NCI-H187 (cell line): ENCODE data around the gene CHMP1A.

Experiments
- DNase-seq, 2 experiments: peaks; one replicate each; lab custom pipeline; 2025; lab: John Stamatoyannopoulos, UW

Gene CHMP1A

GRCh38 chr16:89623511-89624261 lies 33.8 kb downstream of the CHMP1A start:
- peak in 1 of 2 experiments; percentile 0 for DNase-seq

DNA sequence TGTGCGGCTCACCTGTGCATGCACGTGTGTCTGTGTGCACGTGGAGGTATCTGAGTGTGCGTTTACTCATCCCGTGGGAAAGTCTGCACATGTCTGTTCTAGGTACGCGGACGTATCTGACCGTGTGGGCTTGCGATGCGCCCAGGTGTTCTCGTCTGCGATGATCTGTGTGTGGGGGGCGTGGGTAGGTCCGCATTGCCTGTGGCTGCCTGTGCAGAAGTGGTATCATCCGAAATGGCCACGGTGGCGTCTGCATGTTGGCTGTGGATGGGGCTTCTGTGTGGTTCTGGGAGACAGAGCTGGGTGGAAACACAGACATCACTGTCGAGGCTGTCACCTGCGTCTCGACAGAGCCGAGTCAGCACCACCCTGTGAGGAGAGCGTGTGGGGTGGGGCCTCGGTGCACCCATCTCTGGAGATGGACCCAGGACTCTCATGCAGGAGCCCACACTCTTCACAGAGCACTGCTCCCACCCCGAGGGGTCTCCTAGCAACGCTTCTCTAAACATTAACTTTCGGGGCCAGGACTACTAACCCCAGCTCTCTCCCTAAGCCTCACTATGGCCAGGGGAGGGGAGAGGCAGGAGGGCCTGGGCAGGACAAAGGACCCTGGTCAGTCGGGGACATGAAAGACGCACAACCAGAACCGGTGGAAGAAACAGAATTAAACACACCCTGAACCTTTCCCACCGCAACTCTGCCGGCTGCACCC lies 35.7 kb downstream of the CHMP1A start:
- DNase-seq, result no peak

- DNase-seq, result no peak
Observed at GRCh38 chr16:89621136-89621697, 36.3 kb downstream of the CHMP1A start.

GRCh38 chr16:89620406-89620841 lies 37.1 kb downstream of the CHMP1A start:
- DNase-seq, result no peak

DNA sequence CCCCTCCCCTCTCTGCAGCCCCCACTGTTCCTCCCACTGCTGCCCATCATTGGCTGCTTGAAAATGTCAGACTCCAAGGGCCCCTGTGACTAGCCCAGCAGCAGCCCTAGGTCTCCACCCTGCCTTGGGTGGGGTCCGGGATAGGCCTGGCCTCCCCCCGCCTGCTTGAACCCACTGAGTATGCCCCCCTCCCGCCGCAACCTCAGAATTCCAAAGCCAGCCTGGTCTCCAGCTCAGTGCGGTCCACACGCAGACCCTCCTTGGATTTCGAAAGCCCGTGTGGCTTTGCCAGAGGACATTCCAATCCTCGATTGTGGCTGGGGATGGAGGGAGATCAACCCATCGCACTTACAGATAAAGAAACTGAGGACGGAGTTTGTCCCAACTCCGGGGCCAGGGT lies 37.7 kb downstream of the CHMP1A start:
- no peak for DNase-seq

GRCh38 chr16:89618109-89618998 lies 39.2 kb downstream of the CHMP1A start:
- no peak for DNase-seq

DNA sequence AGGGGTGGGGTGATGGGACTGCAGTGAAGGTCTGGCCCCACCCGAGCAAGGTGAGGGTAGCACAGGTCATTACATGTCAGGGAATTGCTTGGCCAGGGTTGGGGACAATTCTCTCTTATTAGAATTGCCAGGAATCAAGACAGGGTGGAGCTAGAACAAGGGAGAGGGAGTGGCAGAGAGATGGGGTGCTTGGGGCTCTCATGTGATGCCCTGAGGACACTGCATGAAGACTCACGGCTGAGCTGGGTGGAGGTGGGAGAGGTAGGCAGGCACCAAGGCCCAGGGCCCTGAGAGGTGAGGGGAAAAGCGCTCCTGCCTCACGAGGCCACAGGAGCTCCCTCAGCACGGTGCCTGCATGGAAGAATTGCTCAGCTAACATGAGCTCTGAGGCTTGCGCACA lies 40.5 kb downstream of the CHMP1A start:
- DNase-seq, result no peak

DNA sequence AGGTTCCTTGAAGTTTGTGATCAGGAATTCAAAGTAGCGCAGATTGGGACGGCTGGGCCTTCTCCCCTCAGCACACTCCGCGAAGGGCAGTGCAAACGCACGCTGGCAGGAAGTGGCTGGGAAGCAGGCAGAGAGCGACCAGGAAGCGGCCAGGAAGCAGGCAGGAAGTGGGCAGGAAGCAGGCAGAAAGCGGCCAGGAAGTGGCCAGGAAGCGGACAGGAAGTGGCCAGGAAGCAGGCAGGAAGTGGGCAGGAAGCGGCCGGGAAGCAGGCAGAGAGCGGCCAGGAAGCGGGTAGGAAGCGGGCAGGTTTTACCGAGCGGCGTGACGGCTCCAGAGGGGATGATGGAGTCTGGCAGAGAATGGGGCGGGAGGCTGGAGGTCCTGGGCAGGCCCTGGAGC lies 40.9 kb downstream of the CHMP1A start:
- DNase-seq, result no peak

DNA sequence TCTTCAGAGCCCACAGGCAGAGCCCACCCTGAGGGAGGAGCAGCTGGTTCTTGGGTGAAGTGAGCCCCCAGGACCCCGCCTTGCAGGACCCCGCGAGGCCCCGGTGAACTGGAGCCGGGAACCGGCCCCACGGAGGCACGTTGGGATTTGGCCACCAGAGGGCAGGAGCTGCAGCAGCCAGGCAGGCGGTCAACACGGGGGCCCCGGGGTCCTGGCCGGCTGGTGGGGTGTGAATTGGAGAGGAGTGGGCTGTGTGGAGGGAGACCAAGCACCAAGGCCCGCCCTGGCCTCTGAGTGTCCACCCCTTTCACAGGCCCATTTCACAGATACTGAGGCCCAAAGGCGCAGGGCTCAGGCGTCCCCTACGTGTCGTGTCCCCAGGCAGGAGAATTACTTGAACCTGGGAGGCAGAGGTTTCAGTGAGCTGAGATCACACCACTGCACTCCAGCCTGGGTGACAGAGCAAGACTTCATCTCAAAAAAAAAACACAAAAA lies 41.9 kb downstream of the CHMP1A start:
- DNase-seq, result no peak

GRCh38 chr16:89615176-89615575 lies 42.3 kb downstream of the CHMP1A start:
- DNase-seq, result no peak

DNA sequence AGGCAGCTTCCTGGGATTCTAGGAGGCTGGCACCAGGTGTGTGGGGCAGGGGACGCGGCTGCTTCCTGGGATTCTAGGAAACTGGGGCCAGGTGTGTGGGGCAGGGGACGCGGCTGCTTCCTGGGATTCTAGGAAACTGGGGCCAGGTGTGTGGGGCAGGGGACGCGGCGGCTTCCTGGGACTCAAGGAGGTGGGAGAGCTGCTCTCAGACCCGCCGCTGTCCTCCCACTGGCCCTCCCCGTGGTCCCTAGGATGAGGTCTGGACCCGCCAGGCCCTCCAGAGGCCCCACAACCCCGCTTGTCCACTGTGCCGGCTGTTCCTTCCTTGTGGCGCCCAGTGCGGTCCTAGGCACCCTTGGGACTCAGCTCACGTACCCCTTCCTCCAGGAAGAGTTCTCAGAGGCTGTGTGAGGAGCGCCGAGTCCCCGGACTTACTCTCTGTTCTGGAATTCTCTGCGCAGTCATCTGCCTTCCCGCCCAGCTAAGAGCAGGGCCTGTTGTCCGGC lies 43.5 kb downstream of the CHMP1A start:
- DNase-seq, result no peak

GRCh38 chr16:89613231-89613953 lies 44.1 kb downstream of the CHMP1A start, which contains the start of gene DPEP1:
Gene DPEP1, plus strand, starts transcription at chr16:89613642. Its CDS starts 16,769 bp downstream, at chr16:89630411.
- no peak for DNase-seq

DNA sequence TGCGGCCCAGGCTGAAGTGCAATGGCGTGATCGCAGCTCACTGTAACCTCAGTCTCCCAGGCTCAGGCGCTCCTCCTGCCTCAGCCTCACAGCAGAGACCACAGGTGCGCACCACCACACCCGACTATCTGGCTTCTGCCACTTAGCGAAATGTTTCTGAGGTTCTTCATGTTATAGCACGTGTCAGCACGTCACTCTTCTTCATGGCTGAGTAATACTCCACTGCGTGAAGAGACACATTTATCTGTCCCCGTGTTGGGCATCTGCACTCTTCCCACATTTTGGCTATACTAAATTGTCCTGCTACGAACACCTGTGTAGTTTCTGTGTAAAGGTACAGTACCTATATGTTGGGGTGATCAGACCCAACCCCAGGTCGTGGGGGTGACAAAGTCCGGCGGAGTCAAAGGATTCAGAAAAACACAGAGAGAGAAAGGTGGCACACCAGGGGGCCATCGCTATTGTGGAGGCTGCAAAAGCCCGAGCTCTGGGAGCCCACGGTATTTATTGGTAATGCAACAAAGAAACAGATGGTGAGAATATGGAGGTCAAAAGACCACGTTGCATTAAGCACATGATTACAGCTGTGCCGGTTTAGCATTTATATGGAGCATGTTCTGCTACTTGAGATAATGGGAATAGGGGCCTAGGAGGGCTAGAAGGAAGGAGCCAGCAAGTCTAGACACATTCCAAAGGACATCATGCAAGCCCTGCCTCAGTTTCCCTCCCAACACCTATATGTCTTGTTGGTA lies 44.9 kb downstream of the CHMP1A start:
- DNase-seq, result no peak

DNA sequence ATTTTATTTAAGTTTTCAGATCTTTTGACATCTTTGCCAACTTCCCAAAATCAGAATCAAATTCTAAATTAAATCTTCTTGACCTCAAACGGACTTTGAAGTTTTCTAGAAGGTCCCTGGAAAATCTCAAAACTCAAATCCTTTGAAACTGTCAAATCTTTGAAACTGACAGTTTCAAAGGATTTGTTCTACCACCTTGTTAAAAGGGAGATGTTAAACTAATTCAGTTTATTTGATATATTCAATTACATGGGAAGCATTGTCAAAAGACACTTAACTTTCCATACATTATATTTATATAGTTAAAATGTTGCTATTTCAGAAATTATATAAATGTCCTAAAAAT lies 47.4 kb downstream of the CHMP1A start:
- DNase-seq, result no peak

DNA sequence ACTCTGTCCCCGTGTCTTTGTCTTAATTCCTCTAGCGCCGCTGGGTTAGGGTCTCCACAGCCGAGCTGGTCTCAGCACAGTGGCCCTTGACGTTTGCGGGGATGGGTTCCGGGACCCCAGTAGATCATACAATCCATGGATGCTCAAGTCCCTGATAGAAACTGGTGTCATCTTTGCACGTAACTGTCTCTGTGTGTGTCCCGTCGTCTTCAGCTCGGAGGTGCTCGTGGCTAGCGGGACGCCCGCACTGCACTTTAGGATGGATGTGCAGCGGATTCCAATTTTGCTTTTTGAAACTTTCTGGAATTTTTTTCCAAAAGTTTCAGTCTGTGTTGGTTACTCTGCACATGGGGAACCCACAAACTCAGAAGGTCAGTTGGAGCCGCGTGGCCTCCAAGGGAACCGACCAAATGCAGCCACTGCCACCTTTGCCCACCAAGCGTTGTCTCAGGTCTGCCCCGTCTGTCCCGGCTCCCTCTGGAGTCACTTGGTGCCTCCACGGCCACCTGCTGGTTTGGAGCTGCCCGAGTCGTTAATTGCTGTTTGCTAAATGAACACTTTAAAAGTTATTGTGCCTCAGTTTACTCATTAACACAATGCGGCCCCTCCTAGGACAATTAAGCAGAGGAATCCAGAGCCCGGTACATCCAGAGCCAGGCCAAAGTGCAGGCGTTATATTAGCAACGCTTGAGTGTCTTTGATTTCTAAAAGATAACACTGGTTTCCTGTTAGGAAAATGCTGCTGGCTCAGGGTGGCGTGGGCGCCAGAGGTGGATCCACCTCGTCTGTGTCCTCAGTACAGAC lies 49.4 kb downstream of the CHMP1A start:
- no peak for DNase-seq

- no peak for DNase-seq
Observed at GRCh38 chr16:89607453-89607852, 50.1 kb downstream of the CHMP1A start.

DNA sequence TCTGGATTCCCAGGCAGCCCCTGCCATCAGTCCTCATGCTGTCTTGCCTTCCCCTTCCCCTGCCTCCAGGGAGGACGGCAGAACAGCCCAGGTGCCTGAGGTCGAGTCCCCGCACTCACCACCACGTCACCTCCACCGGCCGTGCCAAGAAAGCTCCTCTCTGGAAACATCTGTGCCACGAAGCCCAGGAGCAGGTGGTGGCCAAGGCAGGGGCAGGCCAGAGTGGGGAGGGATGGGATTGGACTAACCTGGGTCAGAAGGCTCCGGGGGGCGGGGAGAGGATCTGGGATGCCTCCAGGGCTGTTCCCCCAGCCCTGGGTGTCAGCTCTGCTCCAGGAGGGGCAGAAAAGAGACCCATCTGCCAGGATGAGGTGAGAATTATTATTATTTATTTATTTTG lies 51.5 kb downstream of the CHMP1A start:
- no peak for DNase-seq

DNA sequence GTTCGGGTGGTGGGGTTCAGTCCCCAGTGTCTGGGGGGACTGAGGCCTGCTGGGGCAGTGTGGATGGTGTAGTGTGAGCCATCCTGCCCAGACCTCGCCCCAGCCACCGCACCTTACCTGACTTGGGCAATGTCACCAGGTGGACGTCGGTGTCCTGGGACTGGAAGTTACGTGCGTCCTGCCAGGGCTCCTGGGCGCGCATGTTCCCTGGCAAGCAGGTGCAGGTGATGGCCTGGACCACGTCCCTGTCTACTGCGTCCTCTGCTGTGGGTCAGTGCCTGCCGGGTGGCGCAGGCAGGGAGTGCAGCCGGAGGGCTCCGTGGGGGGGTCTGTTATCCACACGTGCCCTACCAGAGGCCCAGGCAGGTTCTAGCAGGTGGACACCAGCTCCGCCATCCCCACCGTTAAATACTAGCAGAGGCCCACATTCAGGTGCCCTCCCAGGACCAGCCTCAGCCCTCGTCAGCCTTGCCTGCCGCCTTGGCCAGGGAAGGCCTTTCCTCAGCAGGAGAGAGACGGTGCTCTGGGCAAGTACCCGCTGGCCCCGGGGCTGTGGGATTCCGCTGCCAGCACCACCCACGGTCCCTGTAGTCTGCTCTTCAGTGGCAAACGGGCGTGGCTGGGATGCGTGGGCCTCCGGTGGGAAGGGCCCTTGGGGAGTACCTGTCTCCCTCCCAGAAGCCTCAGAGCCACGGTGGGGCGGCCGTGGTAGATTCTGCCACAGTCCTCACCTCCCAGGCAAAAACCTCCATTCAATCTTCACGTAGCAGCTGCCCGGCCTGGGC lies 52.1 kb downstream of the CHMP1A start:
- no peak for DNase-seq

DNA sequence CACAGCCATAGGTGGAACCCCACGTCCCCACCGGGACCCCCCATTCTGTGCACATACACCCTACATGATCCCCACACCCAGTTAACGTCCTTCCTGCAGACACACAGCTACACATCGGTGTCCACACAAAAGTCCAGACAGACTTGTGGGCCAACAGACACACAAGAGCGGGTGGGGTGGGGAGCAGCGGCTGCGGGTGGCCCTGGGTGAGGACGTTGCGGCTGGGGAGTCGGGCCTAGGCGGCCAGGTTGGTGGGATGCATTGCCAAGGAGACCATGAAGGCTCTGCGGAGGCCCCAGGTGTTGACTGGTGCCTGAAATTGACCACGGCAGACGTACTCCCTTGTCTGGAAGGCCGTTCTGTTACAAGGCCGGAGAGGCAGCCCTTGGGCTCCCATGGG lies 52.7 kb downstream of the CHMP1A start:
- no peak for DNase-seq
